NCI-H2196 (cell line): ENCODE data around the gene LAYN.

Experiments used
- DNase-seq: peaks from one replicate; lab custom pipeline; 2025; ENCODE audit not compliant: unreplicated experiment; lab: John Stamatoyannopoulos, UW

LAYN gene

GRCh38 chr11:111561306-111561705, 20.8 kb downstream of the LAYN start:
- no peak for DNase-seq

- DNase-seq = no peak
These were observed 21.3 kb downstream of the LAYN start for GRCh38 chr11:111561791-111562325.

GRCh38 chr11:111562692-111563389, 22.3 kb downstream of the LAYN start:
- no peak for DNase-seq

- peak; percentile 85 for DNase-seq
These were observed 24.7 kb downstream of the LAYN start for GRCh38 chr11:111565114-111565720.

GRCh38 chr11:111566324-111566723, 25.8 kb downstream of the LAYN start:
- DNase-seq = no peak

- no peak for DNase-seq
These were observed 29.0 kb downstream of the LAYN start for GRCh38 chr11:111569476-111569875.

GRCh38 chr11:111570796-111571195, 30.3 kb downstream of the LAYN start:
- no peak for DNase-seq

GRCh38 chr11:111571829-111572501, 31.4 kb downstream of the LAYN start:
- DNase-seq = no peak

GRCh38 chr11:111572581-111572980, 32.1 kb downstream of the LAYN start:
- DNase-seq = no peak

GRCh38 chr11:111573821-111574249, 33.3 kb downstream of the LAYN start:
- DNase-seq = no peak

GRCh38 chr11:111574373-111575225, 34.1 kb downstream of the LAYN start:
- DNase-seq = no peak

GRCh38 chr11:111575740-111576139, 35.2 kb downstream of the LAYN start:
- DNase-seq = no peak

- DNase-seq = no peak
These were observed 37.3 kb downstream of the LAYN start for GRCh38 chr11:111577821-111578220.

- DNase-seq = no peak
These were observed 40.8 kb downstream of the LAYN start for GRCh38 chr11:111581341-111581740.

GRCh38 chr11:111582163-111582562, 41.6 kb downstream of the LAYN start:
- DNase-seq = no peak

GRCh38 chr11:111582881-111583280, 42.4 kb downstream of the LAYN start:
- no peak for DNase-seq

- DNase-seq = no peak
These were observed 44.9 kb downstream of the LAYN start for GRCh38 chr11:111585371-111585770.

GRCh38 chr11:111586388-111586831, 45.9 kb downstream of the LAYN start:
- DNase-seq = peak; percentile 60

GRCh38 chr11:111589114-111589513, 48.6 kb downstream of the LAYN start:
- no peak for DNase-seq

- DNase-seq = no peak
These were observed 49.5 kb downstream of the LAYN start for GRCh38 chr11:111589886-111590499.
